B cell (primary cell): ENCODE results near the gene TCF3. TPM values are rescaled to one million over a fixed set of nuclear protein-coding genes. Genes with fewer than 3 reads are reported as not detected.

Experiments
- ATAC-seq: fragments of 200-7000 bp; cut with Tn5 transposase; one replicate; pipeline ENCODE4 v1.10.0; 2021; ENCODE audit warnings: low read depth, mild to moderate bottlenecking, moderate number of reproducible peaks, moderate library complexity
- CTCF ChIA-PET: fragments of 350-600 bp; sonication (Branson Sonifier 250); formaldehyde crosslinking; loops from one replicate; lab custom pipeline; 2021; ENCODE audit warnings: antibody characterized with exemption, inconsistent platforms; lab: Charles Lee
- POLR2A ChIA-PET: fragments of 350-600 bp; sonication (Branson Sonifier 250); formaldehyde crosslinking; loops from one replicate; lab custom pipeline; 2021; ENCODE audit warnings: antibody characterized with exemption; lab: Charles Lee
- DNase-seq: peaks from one replicate; pipeline ENCODE4 v3.0.0; 2013
- H2AFZ ChIP-seq: 2 replicates; pipeline ENCODE4 v1.6.1; 2012; ENCODE audit warnings: mild to moderate bottlenecking, low read depth, low read length; ENCODE audit not compliant: insufficient read depth, poor library complexity, severe bottlenecking
- H3K27ac ChIP-seq, 2 donors: 1 replicate in 1 of 2; 2 replicates in 1 of 2; pipeline ENCODE4 v1.5.1; 2012 to 2013; ENCODE audit warnings: low read length in 2 of 2, mild to moderate bottlenecking in 2 of 2, moderate library complexity in 1 of 2
- H3K27me3 ChIP-seq, 4 experiments: fragments of 200-600 bp in 1 of 4; sonication (generic) in 1 of 4; replicated peaks in 1 of 4; 1 replicate in 2 of 4; 2 replicates in 2 of 4; pipeline versions ENCODE4 v1.6.1 to v1.7.0; 2013 to 2016; ENCODE audit warnings: low read length in 3 of 4, mild to moderate bottlenecking in 2 of 4, mixed read lengths in 1 of 4, moderate library complexity in 1 of 4; ENCODE audit not compliant: insufficient read depth in 4 of 4, control insufficient read depth in 3 of 4; ENCODE audit errors: control extremely low read depth in 1 of 4
- H3K36me3 ChIP-seq, 2 experiments: replicated peaks in 1 of 2; 1 replicate in 1 of 2; 2 replicates in 1 of 2; pipeline versions ENCODE4 v1.6.1 to v1.7.1; 2013; ENCODE audit warnings: low read length in 1 of 2; ENCODE audit not compliant: insufficient read depth in 2 of 2, control insufficient read depth in 1 of 2; ENCODE audit errors: control extremely low read depth in 1 of 2, extremely low read depth in 1 of 2
- H3K4me1 ChIP-seq, 2 donors: fragments of 200-600 bp in 1 of 2; sonication (generic) in 1 of 2; 1 replicate in 1 of 2; 2 replicates in 1 of 2; pipeline versions ENCODE4 v1.5.1 to v1.6.1; 2013 to 2017; ENCODE audit warnings: low read length in 2 of 2; ENCODE audit not compliant: control insufficient read depth in 2 of 2, insufficient read depth in 2 of 2
- H3K4me2 ChIP-seq: replicated peaks from 2 replicates; pipeline ENCODE3; 2012; ENCODE audit warnings: mild to moderate bottlenecking, low read depth, low read length; ENCODE audit not compliant: poor library complexity, severe bottlenecking
- H3K4me3 ChIP-seq, 5 experiments: fragments of 200-600 bp in 1 of 5; sonication (generic) in 1 of 5; 1 replicate in 3 of 5; 2 replicates in 2 of 5; pipeline versions ENCODE4 v1.5.1 to v1.7.0; 2011 to 2016; ENCODE audit warnings: low read length in 4 of 5, mild to moderate bottlenecking in 4 of 5, low read depth in 2 of 5, control low read depth in 1 of 5, moderate library complexity in 1 of 5; ENCODE audit not compliant: insufficient read depth in 1 of 5; ENCODE audit errors: control extremely low read depth in 1 of 5, extremely low read depth in 1 of 5
- H3K79me2 ChIP-seq: fragments of 200-600 bp; sonication (generic); one replicate; pipeline ENCODE4 v1.6.0; 2016; ENCODE audit warnings: low read length; ENCODE audit not compliant: control insufficient read depth, insufficient read depth
- H3K9ac ChIP-seq: fragments of 200-600 bp; sonication (generic); 2 replicates; pipeline ENCODE4 v1.6.1; 2017; ENCODE audit warnings: mild to moderate bottlenecking, low read length, moderate library complexity
- H3K9me3 ChIP-seq, 3 donors: one replicate each; pipeline versions ENCODE4 v1.6.1 to v1.7.1; 2013; ENCODE audit warnings: low read length in 2 of 3; ENCODE audit not compliant: control insufficient read depth in 2 of 3, insufficient read depth in 1 of 3; ENCODE audit errors: control extremely low read depth in 1 of 3
- H4K20me1 ChIP-seq: 2 replicates; pipeline ENCODE4 v1.6.0; 2012; ENCODE audit warnings: mild to moderate bottlenecking, low read length; ENCODE audit not compliant: insufficient read depth, control insufficient read depth, poor library complexity, severe bottlenecking
- H3K27ac Mint-ChIP-seq: one replicate; pipeline ENCODE4 v1.8.0; 2021; ENCODE audit warnings: mixed read lengths
- H3K27me3 Mint-ChIP-seq: one replicate; pipeline ENCODE4 v1.8.0; 2021; ENCODE audit warnings: mixed read lengths
- H3K4me1 Mint-ChIP-seq: one replicate; pipeline ENCODE4 v1.8.0; 2021; ENCODE audit warnings: mixed read lengths
- H3K4me3 Mint-ChIP-seq: one replicate; pipeline ENCODE4 v1.8.0; 2021; ENCODE audit warnings: mixed read lengths
- H3K9me3 Mint-ChIP-seq: one replicate; pipeline ENCODE4 v1.8.0; 2022; ENCODE audit warnings: mixed read lengths; ENCODE audit not compliant: insufficient read depth
- EZH2 ChIP-seq: IDR thresholded peaks from 2 replicates; pipeline ENCODE4 v1.6.1; 2012; ENCODE audit warnings: borderline replicate concordance, low read depth, mild to moderate bottlenecking, moderate library complexity, low read length; ENCODE audit not compliant: insufficient read depth, poor library complexity, severe bottlenecking
- WGBS: methylation state at CpG from one replicate; pipeline ENCODE4 v1.1.5; 2013; ENCODE audit warnings: missing lambda C conversion rate; ENCODE audit not compliant: insufficient coverage; 5-methylcytosine and 5-hydroxymethylcytosine counted together
- intact Hi-C: fragments of 100-400 bp; cut with micrococcal nuclease; formaldehyde crosslinking; loops from one replicate; pipeline ENCODE4 v1.10.0; 2022
- polyA plus RNA-seq: library from polyadenylated mRNA; depleted of rRNA; stranded (reverse); fragments of >200 nt; gene quantifications from 2 replicates; pipeline ENCODE4 v1.2.3, GENCODE V29; 2012
- total RNA-seq, 2 donors: library from RNA; stranded (reverse); fragments of 120-200 nt in 1 of 2; gene quantifications; 1 replicate in 1 of 2; 2 replicates in 1 of 2; pipeline versions ENCODE4 v1.2.3 to v1.2.4, GENCODE V29; 2013 to 2022
- TF ChIP-seq, protein P1 (sequence below): fragments of 200-600 bp; IDR thresholded peaks from one replicate; pipeline ENCODE4 v1.8.0; 2022; ENCODE audit warnings: antibody characterized with exemption, mild to moderate bottlenecking

The TCF3 gene
- total and polyA plus RNA-seq, 2 donors (not counting 1 experiment from before 2014, with no cell fraction given), result 278 to 588 TPM

DNA sequence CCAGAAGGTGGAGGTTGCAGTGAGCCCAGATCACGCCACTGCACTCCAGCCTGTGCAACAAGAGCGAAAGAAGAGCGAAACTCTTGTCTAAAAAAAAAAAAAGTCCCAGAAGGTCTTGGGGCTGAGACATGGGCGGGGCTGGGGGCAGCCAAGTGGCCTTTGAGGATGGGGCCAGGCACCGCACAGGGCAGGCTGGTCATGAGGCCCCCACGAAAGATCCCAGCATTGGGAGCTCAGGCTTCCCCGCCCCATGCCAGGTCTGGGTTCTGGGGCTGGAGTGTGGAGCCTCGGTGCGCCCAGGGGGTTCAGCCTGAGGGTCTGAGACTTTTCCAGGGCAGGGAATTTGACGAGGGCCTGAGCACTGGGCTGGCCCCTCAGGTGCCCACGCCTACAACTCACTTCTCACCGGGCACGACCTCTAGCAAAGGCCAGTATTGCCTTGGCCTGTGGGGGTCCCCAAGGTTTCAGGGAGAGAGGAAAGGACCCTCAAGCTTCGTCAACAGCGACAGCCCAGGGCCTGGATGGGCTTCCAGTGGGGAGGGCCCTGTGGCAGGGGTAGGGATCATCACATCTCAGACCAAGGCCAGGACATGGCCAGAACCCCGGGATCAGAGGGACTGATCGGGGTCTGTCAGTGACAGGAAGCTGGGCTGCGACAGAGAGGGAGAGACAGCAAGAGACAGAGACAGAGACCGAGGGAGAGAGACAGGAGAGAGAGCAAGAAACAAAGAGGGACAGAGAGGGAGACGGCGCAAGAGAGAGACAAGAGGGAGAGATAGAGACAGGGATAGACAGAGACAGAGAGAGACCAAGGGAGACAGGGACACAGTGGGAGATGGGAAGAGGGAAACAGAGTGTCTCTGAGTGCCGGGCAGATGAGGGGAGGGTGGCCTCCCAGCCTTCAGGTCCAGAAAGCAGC is 76.8 kb downstream of the TCF3 start:
- POLR2A ChIA-PET, result interaction anchor here (0.6 to 0.7 kb wide), 3 partner anchors 14 to 197 kb away, joined by 4 to 6 read pairs (median 5); no protein-coding TSS in a partner anchor
- intact Hi-C loops, result no loop called here
- Mint-ChIP-seq H3K4me3 (no peak overlapping the region), H3K4me1 (no peaks in the 10 kb centered on the region), H3K27me3 (peaks cover under 1% of the 10 kb centered on the region), H3K27ac (no peak overlapping the region), H3K9me3 (no peaks in the 10 kb centered on the region)
- WGBS, result 94% methylated on average over 19 of the region's 22 CpGs
- H3K4me1 ChIP-seq, result no peaks in the 10 kb centered on the region
- ATAC-seq, result no peak
- H3K79me2 ChIP-seq, result peaks cover 2% of the 10 kb centered on the region
- no peaks in the 10 kb centered on the region for H3K9me3 ChIP-seq
- no peak for DNase-seq
- CTCF ChIA-PET, result no interaction called here
- H3K4me3 ChIP-seq, result no peak overlapping the region
- no peak overlapping the region for H2AFZ ChIP-seq
- TF ChIP-seq EZH2, result no peak
- TF ChIP-seq, protein P1, sequence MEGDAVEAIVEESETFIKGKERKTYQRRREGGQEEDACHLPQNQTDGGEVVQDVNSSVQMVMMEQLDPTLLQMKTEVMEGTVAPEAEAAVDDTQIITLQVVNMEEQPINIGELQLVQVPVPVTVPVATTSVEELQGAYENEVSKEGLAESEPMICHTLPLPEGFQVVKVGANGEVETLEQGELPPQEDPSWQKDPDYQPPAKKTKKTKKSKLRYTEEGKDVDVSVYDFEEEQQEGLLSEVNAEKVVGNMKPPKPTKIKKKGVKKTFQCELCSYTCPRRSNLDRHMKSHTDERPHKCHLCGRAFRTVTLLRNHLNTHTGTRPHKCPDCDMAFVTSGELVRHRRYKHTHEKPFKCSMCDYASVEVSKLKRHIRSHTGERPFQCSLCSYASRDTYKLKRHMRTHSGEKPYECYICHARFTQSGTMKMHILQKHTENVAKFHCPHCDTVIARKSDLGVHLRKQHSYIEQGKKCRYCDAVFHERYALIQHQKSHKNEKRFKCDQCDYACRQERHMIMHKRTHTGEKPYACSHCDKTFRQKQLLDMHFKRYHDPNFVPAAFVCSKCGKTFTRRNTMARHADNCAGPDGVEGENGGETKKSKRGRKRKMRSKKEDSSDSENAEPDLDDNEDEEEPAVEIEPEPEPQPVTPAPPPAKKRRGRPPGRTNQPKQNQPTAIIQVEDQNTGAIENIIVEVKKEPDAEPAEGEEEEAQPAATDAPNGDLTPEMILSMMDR, result no peak
- no peak overlapping the region for H3K4me2 ChIP-seq
- no peak overlapping the region for H3K9ac ChIP-seq
- H3K27ac ChIP-seq, result no peak overlapping the region
- H3K27me3 ChIP-seq, result no peaks in the 10 kb centered on the region
- peaks cover 0 to 32% of the 10 kb centered on the region in 2 experiments for H3K36me3 ChIP-seq
- H4K20me1 ChIP-seq, result peaks cover 2% of the 10 kb centered on the region
